ENCODE data around the gene SLC16A12. TPM values are rescaled to one million over a fixed set of nuclear protein-coding genes. Genes with fewer than 3 reads are reported as not detected.

Gene SLC16A12
- total and polyA plus RNA-seq, 10 donors = 0.02 to 0.19 (median 0.12) TPM; not detected in 5

DNA sequence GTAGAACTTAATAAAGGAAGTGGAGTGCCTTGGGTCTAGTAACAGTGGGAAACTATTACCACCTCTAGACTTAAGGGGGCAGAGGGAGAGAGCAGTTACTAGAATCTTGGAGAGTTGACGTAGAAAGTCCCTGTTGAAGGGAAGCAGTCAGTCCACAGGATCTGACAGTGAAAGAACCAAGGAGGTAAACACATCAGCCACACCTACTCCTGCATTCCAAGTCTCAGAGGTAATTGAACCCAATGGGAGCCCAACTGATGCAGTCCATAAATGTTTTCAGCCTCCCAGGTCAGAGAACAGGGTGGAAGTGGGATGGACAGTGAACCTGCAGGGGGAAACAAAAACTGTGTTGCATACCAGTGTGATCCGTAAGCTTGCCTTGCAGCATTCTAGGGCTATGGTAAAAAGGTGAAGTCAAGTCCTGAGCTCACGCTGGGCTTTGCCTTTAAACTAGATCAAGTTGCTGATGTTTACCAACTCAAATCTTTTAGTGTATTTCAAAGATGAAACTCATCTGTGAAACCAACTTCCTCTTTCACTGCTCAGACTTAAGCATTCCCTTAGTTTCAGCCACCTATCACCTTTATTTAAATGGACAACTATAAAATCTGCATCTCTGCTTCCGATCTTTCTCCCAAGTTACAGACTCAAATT is 57.2 kb downstream of the SLC16A12 start:
- intact Hi-C loops (cut with DNase I; ENCODE audit: low total_unique reads) = no loop called here
- Histone ChIP-seq H3K4me3 (no peak overlapping the region), H3K27ac (peak overlapping the region in 1 of 8 donors; percentile 5), H3K36me3 (no peaks in the 10 kb centered on the region), H3K4me1 (peaks cover 0 to 27% (median 3%) of the 10 kb centered on the region in 6 donors), H3K9me3 (no peaks in the 10 kb centered on the region), H3K27me3 (replicated peaks in 1 of 7) (no peaks in the 10 kb centered on the region)
- no peak for TF ChIP-seq POLR2AphosphoS5 (IDR thresholded peaks at IDR 0.05)
- no peak for TF ChIP-seq POLR2A (IDR thresholded peaks at IDR 0.05)
- TF ChIP-seq, protein P1, sequence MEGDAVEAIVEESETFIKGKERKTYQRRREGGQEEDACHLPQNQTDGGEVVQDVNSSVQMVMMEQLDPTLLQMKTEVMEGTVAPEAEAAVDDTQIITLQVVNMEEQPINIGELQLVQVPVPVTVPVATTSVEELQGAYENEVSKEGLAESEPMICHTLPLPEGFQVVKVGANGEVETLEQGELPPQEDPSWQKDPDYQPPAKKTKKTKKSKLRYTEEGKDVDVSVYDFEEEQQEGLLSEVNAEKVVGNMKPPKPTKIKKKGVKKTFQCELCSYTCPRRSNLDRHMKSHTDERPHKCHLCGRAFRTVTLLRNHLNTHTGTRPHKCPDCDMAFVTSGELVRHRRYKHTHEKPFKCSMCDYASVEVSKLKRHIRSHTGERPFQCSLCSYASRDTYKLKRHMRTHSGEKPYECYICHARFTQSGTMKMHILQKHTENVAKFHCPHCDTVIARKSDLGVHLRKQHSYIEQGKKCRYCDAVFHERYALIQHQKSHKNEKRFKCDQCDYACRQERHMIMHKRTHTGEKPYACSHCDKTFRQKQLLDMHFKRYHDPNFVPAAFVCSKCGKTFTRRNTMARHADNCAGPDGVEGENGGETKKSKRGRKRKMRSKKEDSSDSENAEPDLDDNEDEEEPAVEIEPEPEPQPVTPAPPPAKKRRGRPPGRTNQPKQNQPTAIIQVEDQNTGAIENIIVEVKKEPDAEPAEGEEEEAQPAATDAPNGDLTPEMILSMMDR (IDR thresholded peaks at IDR 0.05 in 8 of 11, conservative IDR thresholded peaks at IDR 0.05 in 3 of 11) = no peak
- 73 to 76% (median 76%) methylated on average over 4 of the region's 4 CpGs for WGBS, 5 donors
- DNase-seq = no peak

DNA sequence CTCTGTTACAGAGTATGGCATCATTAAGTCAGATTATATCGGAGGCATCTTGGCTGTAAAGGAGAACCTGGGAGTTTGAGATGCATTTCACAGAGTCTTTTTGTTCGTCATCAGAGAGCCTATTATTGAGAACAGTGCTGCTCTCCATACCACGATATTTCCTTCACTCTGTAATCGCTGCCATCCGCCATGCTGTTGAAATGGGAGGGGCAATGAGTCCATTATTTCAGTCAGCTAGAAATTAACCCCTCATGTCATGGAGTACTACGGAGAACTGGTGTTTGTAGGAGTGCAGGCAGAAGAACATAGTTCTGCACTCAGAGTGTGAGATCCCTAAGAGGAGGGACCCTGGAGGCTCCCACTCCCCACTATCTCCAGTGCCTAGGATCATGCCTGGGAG is 59.2 kb downstream of the SLC16A12 start:
- Histone ChIP-seq H3K4me3 (no peak overlapping the region), H3K27me3 (replicated peaks in 1 of 7) (no peaks in the 10 kb centered on the region), H3K27ac (peak overlapping the region in 1 of 8 donors; percentile 41), H3K9me3 (no peaks in the 10 kb centered on the region), H3K36me3 (no peaks in the 10 kb centered on the region), H3K4me1 (peaks cover 0 to 25% (median 3%) of the 10 kb centered on the region in 6 donors)
- 77 to 88% (median 86%) methylated on average over 6 of the region's 6 CpGs for WGBS, 5 donors
- intact Hi-C loops (cut with DNase I; ENCODE audit: low total_unique reads) = no loop called here
- DNase-seq = no peak
- TF ChIP-seq POLR2A (IDR thresholded peaks at IDR 0.05) (no peak), POLR2AphosphoS5 (IDR thresholded peaks at IDR 0.05) (no peak)
- TF ChIP-seq, protein P1 (IDR thresholded peaks at IDR 0.05 in 8 of 11, conservative IDR thresholded peaks at IDR 0.05 in 3 of 11) = no peak

DNA sequence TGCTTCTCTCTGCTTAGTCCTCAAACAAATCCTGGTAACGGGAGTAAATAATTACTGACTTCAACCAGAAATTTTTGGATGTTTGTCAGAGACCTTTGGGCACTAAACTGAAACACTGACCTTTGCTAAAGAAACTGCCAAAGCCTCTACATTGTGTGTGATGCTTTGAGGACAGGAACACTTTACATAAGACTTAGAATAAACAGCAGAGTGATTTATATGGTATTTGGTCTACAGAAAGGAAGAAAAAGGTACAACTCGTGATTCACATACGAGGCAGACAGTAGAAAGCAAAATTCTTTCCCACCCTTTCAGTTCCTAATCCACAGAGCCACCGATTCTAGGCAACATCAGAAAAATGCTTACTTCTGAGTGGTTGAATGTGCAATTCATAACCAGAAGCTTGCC is 59.8 kb downstream of the SLC16A12 start:
- 65 to 78% (median 71%) methylated on average over 4 of the region's 4 CpGs for WGBS, 5 donors
- Histone ChIP-seq H3K9me3 (no peaks in the 10 kb centered on the region), H3K27me3 (replicated peaks in 1 of 7) (no peaks in the 10 kb centered on the region), H3K4me3 (no peak overlapping the region), H3K36me3 (no peaks in the 10 kb centered on the region), H3K27ac (peak overlapping the region in 4 of 8 donors; percentile 8 to 41 (median 38)), H3K4me1 (peaks cover 0 to 20% (median 3%) of the 10 kb centered on the region in 6 donors)
- TF ChIP-seq, protein P1 (IDR thresholded peaks at IDR 0.05 in 8 of 11, conservative IDR thresholded peaks at IDR 0.05 in 3 of 11) = no peak
- TF ChIP-seq POLR2AphosphoS5 (IDR thresholded peaks at IDR 0.05) = no peak
- TF ChIP-seq POLR2A (IDR thresholded peaks at IDR 0.05) = no peak
- DNase-seq = no peak
- intact Hi-C loops (cut with DNase I; ENCODE audit: low total_unique reads) = no loop called here

DNA sequence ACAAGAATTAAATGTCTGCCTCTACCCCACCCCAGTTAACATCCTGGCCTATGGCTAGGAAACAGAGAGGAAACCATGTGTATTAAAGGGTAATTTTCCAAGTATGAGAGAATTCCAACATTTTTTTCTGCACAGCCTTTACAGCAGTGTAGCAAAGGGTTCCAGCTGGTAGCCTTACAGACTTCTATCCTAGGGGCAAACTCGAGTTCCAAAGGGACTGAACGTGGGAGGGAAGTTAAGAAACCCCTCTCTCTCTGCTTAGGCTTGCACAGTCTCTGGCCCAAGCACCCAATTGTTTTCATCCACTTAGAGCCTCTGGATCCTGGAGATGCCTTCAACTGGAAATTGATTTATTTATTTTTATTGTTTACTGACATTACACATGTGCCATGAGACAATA is 60.3 kb downstream of the SLC16A12 start:
- TF ChIP-seq POLR2AphosphoS5 (IDR thresholded peaks at IDR 0.05) (no peak), POLR2A (IDR thresholded peaks at IDR 0.05) (no peak)
- TF ChIP-seq, protein P1 (IDR thresholded peaks at IDR 0.05 in 8 of 11, conservative IDR thresholded peaks at IDR 0.05 in 3 of 11) = no peak
- Histone ChIP-seq H3K27ac (peak overlapping the region in 4 of 8 donors; percentile 8 to 41 (median 38)), H3K27me3 (replicated peaks in 1 of 7) (no peaks in the 10 kb centered on the region), H3K4me3 (no peak overlapping the region), H3K36me3 (no peaks in the 10 kb centered on the region), H3K9me3 (no peaks in the 10 kb centered on the region), H3K4me1 (peaks cover 0 to 20% (median 3%) of the 10 kb centered on the region in 6 donors)
- intact Hi-C loops (cut with DNase I; ENCODE audit: low total_unique reads) = no loop called here
- WGBS, 5 donors = 33 to 64% (median 56%) methylated on average over 2 of the region's 2 CpGs
- DNase-seq = no peak

Data from spleen (tissue), 11 donors.